Measurements from ENCODE around the gene RPL37.
A peak's percentile ranks its signal among the peaks of the same experiment; 100 is the strongest.
"Not testable (repeated sequence)": the region's sequence is repeated elsewhere in the genome, so short reads cannot be mapped to it uniquely, and the experiment has no call there.

RPL37 gene

DNA sequence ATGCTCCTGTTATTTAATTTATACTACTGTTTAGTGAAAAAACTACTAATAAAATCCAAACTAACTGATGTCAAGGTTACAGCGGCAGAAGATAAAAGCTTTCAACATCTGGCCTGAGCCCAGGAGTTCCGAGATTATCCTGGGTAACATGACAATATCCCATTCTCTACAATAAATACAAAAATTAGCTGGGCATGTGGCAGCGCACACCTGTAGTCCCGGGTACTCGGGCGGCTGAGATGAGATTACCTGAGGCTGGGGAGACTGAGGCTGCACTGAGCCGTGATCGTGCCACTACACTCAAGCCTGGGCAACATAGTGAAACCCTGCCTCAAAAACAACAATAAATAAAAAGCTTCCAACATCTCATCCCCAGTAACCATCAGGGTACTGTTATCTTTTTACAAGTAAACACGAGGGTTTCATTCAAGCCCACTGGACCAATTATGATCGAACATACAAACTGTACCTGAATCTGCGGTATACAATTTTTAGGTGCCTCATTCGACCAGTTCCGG lies 1.3 kb downstream of the RPL37 start:
- no peak for DNase-seq

DNA sequence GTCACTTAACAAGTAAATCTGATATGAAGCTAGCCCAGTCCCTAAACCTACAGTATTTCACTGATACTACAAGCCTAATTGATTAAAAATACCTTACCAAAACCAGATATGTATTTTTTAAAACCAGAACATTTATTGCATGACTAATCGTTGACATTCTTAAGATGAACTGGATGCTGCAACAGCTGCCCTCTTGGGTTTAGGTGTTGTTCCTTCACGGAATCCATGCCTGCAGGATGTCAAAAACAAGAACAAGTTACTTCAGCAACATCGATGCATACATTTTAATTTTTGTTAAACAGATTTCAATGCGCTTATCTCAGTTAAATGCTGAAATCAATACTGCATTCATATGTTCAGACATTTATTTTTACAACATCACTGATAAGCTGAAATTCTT lies 2.7 kb downstream of the RPL37 start:
- DNase-seq: no peak

DNA sequence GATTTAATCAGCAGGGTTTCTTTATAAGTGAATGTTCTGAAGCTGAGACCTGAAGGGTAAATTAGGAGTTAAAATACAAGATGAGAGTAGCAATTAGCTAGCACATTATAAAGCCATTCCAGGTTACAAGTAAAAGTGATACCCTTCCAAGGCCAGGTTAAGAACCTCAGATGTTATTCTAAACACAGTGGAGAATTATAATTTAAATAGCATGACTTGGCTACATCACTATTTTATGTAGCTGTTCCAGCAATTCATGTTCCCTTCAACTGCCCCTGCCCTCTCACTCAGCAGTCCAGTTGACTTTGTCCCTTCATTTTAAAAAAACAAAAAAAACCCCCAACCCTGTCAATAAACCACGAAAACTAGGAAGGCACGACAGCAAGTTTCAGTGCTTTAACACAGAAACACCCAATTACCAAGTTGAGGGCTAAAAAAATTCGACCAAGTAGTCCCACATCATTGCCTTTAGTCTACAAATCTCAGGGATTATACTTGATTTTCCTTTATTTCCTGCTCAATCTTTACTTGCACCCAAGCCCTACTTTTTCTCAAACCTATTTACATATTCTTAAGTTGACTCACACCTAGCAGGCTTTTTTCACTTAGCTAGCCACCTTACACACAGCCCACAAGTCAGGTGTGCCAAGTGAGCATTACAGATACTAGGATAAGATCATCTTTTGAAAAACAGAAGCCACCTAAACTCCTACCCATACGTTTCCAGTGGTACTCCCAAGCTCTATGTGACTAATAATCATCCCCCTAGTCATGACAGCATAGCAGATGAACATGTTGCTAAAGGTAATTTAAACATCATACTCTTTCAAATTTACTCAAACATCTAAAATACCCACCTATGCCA lies 3.4 kb downstream of the RPL37 start:
- DNase-seq: no peak

DNA sequence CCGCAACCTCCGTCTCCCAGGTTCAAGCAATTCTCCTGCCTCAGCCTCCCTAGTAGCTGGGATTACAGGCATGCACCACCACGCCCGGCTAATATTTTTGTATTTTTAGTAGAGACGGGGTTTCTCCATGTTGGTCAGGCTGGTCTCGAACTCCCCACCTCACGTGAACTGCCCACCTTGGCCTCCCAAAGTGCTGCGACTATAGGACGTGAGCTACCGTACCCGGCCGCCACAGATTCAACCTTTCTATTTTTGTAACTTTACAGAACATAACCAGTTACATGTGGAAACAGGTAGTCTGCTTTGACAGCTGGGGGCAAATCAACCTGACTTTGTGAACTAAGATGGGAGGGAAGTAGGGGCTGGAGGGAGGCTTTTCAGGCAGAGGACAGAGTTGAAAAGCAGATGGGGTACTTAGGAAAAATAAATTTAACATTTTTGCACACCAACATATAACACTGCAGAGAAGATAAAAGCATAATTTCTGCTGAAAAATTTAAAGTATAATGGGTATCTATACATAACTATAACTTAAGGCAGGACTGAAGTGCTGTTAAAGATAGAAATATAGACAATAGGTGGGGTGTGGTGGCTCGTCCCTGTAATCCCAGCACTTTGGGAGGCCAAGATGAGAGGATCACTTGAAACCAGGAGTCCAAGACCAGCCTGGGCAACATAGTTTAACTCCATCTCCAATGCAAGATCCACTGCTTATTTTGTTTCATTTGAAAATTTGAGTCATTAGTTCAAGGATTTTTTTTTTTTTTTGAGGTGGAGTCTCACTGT lies 5.1 kb downstream of the RPL37 start:
- no peak for DNase-seq

DNA sequence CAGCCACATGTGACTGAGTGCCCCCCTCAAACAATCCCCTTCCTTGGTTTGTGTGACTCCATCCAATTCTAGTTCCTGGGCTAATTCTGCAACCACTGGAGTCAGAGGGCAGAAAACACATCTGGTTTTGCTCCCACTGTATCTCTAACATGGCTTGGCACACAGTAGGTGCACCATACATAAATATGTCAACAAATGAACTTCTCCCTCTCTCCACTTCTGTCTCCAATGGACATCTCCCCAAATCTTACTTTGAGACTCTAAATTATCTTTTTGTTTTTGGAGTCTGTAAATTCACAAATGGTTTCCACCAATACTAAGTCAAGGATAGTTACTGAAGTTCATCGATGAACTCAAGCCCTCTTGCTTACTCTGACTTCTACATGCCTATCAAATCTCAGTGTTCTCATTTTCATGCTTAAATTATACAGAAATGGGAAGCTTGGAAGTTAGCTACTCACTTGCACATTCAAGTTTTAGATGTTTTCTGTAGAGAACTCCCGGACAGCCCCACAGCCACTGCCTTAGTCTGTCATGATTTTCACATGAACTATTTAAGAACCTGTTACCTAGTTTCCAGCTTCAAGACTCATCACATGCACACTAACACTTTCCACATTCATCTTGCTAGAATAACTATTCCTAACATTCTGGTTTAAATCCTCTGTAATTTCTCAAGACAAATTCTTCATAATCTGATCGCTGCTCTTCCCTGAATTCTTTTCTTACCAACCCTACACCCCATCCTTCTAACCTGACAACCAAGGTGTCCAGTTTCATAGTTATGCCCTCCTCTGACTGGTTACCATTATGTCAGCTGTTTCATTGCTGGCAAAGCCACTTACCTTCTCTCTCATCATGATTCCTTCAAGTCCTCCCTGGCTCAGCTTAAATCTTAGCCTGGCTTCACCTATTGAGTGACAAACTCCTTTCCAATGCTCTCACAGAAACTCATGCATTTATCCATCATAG lies 6.0 kb downstream of the RPL37 start:
- no peak for DNase-seq

DNA sequence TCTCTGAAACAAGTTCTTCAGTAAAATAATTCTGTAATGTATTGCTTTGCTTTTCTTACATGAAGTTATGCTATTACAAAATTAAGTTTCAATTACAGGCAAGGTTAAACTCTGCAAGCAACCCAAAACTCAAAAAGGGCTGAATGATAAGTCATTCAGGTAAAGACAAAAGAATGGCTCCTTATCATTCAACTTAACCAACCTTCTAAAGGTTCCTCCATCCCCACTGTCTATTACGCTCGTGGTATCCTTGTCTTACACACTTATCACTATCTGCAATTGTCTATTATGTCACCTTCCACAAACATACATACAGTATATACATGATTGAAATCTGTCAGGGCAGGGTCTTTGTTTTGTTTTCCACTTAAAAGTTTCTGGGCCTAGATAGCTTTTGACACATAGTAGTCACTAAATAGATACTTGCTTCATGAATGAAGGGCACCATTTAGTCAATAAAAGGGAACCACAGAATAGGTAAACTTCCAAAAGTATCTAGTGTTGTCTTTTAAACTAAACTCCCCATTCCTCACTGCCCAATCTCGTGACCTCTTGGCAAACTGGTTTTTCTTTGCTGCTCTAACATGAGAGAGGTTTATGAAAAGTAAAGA lies 6.9 kb downstream of the RPL37 start:
- DNase-seq: no peak

DNA sequence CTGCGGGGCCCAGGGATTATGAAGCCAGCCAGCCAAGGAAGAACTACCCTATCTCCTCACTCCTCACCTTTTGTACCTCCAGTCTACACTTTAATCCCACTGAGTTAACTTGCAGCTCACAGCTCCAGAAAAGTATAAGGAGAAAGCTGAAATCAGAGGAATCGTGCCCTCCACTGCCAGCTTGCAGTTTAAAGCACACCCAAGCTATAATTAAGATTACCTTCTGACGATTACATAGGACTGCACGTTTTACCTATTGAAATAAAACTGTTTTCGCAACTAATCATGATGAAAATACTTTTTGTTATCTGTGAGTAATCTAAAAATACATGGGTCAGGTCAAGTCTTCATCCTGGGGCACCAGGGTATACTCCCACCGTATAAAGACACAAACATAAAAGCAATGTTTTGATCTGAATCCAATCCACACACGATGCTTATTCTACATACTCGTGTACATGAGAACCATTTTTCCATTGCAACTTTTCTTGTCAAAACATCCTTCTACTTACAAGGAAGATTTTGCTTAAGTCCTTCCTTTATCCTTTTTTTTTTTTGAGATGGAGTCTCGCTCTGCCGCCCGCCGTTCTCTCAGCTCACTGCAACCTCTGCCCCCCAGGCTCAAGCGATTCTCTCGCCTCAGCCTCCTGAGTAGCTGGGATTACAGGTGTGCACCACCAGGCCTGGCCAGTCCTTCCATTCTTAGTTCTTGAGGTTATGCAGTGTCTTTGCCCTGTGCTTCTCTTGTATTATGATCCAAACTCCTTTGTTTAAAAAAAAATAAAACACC lies 7.6 kb downstream of the RPL37 start:
- no peak for DNase-seq

DNA sequence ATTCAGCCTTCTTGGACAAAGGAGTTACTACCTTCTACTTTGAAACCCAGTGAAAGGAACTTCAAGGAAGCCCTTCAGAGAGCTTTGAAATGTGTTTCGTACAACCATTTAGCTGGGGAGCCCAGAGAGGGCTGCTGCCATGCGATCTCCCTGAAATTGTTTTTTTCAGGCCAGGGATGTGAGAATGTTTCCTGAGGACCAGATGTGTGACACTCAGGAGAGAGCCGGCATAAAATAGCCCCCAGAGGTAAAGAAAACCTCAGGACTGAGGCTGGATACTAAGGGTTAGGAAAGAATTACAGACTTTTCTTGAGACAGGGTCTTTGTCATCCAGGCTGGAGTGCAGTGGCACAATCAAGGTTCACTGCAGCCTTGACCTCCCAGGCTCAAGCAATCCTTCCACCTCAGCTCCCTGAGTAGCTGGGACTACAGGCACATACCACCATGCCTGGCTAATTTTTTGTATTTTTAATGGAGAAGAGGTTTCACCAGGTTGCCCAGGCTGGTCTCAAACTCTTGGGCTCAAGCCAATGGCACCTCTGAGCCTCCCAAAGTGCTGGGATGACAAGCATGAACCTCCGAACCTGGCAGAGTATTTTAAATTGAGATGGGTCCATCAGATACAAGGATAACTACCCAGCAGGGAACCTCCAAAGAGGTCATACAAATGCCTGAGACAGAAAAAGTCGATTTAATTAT lies 8.4 kb downstream of the RPL37 start:
- no peak for DNase-seq

DNA sequence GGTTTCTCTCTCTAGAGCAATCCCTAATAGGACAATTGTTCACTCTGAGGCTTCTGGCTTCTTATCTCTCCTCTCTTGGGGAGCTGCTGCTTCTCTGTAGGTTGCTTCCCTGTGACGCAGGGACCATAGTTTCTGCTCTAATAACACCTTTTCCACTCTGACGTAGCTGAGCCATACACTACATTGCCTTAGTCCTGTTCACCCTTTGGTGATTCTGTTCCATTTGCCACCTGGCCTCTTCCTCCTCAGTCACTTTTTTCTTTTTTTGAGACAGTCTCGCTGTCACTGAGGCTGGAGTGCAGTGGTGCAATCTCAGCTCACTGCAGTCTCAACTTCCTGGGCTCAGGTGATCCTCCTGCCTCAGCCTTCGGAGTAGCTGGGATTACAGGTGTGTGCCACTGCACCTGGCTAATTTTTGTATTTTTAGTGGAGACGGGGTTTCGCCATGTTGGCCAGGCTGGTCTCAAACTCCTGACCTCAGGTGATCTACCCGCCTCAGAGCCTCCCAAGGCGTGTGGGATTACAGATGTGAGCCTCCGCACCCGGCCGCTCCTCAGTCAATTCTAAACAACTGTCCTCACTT lies 9.5 kb downstream of the RPL37 start:
- not testable (repeated sequence) for DNase-seq

DNA sequence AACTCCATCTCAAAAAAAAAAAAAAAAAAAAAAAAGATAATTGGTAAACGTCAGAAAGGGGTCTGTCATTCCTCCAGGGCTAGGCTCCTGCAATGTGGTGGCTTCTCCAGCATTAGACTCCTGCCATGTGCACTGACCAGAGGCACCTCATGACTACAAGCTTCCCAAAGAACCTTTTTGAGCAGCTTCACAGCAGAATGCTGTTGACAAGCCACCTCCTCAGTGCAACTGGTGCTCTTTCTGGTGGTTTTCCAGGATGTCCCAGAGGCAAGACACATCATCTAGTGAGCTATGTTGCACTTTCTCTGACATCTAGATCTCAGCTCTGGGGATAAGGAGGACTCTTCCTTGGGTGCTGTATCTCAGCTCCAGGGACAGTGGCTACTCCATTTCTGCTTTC lies 11.6 kb downstream of the RPL37 start:
- no peak for DNase-seq

DNA sequence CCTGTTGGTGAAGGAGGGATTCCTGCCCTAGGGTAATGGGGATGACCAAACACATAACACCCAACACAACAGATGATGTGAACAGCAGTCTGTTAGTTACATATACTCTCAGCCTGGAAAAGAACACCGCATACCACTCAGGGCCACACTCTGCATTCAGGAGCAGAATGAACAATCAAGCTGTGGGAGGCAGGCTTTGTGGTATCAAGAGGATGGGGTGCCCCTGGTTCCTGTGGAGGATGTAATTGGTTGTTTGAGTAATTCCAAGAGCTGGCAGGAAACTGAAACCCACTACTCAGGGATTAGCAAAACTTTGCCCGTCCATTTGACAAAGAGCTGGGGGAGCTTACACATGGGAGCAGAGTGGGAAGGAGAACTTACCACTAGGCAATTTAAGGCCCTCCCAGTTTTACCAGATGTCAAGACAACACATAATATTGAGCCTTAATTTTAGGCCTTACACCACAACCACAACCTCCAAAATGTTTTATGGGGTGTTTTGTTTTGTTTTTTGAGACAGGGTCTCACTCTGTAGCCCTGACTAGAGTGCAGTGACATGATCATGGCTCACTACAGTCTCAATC lies 21.2 kb downstream of the RPL37 start:
- DNase-seq: no peak

DNA sequence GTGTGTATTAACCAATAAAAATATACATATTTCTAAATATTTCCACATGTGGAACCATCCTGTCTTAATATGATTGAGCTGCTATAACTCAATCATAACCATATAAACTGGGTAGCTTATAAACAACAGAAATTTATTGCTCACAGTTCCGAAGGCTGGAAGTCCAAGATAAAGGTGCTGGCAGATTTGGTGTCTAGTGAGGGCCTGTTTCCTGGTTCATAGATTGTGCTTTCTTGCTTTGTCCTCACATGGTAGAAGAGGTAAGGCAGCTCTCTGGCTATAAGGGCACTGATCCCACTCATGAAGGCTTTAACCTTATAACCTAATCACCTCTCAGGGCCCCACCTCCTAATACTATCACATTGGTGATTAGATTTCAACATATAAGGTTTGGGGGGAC lies 22.9 kb downstream of the RPL37 start:
- DNase-seq: no peak

DNA sequence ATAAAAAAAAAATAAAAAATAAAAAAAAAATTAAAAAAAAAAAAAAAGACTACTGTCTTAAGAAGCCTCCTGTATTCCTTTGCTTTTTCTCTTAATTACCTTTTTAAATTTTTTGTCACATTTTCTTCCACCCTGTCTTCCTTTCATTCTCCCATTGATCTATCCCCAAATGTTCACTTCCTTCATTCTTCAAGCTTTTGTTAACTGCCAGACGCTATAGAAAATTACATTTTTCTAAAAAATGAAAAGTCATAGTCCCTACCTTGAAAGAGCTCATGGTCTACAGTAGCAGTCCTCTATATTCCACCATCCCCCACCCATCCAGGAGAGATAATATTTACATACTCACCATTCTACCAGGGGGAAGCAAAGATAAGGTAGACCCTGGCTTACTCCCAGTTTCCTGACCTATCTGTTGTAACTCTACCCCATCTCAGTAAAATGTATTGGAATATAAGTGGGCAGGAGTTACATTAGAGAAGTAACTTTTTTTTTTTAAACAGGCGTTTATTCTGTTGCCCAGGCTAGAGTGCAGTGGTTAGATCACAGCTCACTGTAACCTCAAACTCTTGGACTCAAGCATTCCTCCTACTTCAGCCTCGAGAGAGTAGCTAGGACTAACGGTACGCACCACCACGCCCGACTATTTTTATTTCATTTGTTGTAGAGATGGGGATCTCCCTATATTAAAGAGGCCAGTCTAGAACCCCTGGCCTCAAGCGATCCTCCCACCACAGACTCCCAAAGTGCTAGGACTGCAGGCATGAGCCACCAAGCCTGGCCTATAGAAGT lies 33.1 kb downstream of the RPL37 start:
- DNase-seq: no peak

DNA sequence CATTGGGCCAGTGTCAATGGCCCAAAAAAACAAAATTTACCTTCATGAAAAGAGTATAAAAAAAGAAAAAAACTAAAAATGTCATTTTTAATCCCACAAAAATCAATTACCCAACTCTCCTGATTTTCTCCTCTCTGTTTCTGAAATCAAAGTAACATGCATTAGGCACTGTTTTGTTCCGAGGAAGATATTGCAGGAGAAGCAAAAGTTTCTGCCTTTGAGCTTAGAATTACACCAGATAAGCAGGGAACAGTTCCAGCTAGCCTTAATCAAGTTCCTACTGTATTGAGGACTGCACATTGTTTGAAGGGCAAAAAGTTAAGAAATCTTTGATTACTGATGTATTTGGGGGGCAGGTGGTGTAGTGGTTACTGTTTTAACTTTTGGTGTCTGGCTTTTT lies 35.8 kb downstream of the RPL37 start:
- DNase-seq: no peak

DNA sequence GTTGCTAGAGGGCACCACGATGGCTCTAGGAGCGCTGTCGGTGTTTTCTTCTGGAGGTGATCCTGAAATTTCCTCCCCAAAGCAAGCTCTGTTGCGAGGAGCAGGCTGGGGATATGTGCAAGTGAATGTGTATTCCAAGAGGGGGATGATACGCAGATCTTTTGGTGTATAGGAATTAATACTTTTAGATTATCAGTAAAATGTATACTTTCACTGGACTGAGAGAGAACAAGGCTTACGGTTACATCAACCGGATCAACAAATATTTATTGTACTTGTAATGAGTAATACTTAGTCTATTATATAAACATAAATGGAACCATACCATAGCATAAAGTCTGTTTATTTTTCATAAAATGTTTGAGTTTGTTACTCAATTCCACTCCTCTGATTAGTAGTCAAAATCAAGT lies 36.2 kb downstream of the RPL37 start:
- DNase-seq: no peak

DNA sequence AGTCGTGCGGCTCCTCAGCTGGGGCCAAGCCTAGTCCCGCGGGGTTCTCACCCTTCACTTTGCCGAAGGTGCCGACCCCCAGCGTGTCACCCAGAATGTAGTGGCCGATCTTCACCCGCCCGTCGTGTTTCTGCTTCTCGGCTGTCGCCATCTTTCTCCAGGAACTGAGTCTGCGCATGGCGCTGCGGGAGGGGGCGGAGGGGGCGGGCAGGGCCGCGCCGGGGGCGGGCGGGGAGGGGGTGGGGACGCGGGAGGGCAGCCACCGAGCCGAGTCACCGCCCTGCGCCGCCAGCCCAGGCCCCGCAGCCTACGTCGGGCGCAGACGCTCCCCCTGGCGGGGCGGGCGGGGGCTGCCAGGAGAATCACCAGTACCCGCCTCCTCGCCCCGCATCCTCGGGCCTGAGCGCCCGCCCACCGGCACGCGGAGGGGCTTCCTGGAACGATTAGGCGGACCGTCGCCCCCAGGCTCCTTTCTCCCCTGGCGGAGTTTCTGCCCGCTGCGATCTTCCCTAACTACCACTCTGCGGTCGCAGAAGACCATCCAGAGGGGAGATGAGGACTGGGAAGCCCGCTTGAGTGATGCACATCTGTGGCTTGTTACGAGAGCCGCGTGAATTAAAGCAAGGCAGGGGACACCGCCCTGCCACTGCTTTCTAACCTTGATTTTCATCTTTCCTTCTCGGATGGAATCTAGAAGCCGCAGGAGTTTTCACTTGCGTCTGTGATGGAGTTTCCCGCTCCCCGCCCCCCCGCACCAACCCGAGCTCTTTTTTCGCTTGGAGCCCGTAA lies 36.8 kb downstream of the RPL37 start, which contains the start of gene PRKAA1:
TSS of gene PRKAA1 (minus strand) at position 363 of the 789 bp plus-strand sequence. CDS start at position 178, 185 bp downstream.
- DNase-seq: peak; percentile 88

DNA sequence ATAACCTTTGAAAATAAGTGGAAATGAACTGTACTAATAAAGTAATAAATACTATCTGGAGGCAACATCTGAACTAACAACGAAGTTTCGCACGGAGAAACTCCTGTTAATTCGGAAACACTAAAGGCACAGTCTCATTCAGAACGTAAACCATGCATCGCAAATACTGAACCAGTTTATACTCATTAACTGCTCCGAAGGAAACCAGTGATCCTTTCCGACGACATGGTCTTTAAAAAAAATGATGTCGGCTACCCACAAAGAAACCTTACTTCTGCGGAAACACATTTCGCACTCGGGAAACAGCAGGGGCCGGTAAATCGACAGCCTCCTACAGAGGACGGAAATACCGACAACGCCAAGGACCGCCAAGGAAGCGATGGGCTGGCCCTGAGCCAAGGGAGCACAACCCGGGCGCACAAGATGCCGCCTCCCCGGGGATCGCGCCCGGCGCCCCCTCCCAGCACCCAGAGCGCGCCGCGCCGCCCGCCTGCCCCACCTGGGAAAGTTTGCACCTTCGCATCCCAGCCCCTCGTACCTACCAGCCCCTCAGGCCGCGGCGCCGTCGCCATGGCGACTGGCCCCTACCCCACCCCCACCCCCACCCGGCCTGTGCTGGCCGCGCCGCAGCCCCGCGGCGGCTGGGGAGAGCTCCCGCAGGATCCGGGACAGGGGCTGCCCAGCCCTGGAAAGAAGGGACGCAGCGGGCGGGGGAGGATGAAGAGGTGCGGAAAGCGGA lies 37.6 kb downstream of the RPL37 start:
- peak; percentile 66 for DNase-seq
